Activated naive CD4-positive, alpha-beta T cell treated with anti-CD3 and anti-CD28 coated beads, Interleukin-2, amount 10 ng/mL, durations not matched to agents 7 days and 5 days (primary cell): ENCODE measurements around the gene HOXC6.
"Not testable (repeated sequence)": the region's sequence is repeated elsewhere in the genome, so short reads cannot be mapped to it uniquely, and the experiment has no call there.

ENCODE experiments used
- CTCF ChIA-PET: fragments of 350-600 bp; sonication (Branson Sonifier 250); formaldehyde crosslinking; loops from one replicate; lab custom pipeline; 2021; ENCODE audit warnings: antibody characterized with exemption; lab: Charles Lee
- DNase-seq: peaks from one replicate; pipeline ENCODE4 v3.0.0-alpha.2; 2020
- H3K27ac Mint-ChIP-seq: one replicate; pipeline ENCODE4 v1.8.0; 2021; ENCODE audit warnings: mild to moderate bottlenecking, moderate library complexity, mixed read lengths
- H3K27me3 Mint-ChIP-seq: one replicate; pipeline ENCODE4 v1.8.0; 2021; ENCODE audit warnings: mild to moderate bottlenecking, mixed read lengths
- H3K36me3 Mint-ChIP-seq: one replicate; pipeline ENCODE4 v1.8.0; 2021; ENCODE audit warnings: mixed read lengths
- H3K4me1 Mint-ChIP-seq: one replicate; pipeline ENCODE4 v1.8.0; 2021; ENCODE audit warnings: mixed read lengths
- H3K4me3 Mint-ChIP-seq: one replicate; pipeline ENCODE4 v1.8.0; 2021; ENCODE audit warnings: mild to moderate bottlenecking, moderate library complexity, mixed read lengths
- H3K9me3 Mint-ChIP-seq: one replicate; pipeline ENCODE4 v1.8.0; 2021; ENCODE audit warnings: mixed read lengths

Gene HOXC6

DNA sequence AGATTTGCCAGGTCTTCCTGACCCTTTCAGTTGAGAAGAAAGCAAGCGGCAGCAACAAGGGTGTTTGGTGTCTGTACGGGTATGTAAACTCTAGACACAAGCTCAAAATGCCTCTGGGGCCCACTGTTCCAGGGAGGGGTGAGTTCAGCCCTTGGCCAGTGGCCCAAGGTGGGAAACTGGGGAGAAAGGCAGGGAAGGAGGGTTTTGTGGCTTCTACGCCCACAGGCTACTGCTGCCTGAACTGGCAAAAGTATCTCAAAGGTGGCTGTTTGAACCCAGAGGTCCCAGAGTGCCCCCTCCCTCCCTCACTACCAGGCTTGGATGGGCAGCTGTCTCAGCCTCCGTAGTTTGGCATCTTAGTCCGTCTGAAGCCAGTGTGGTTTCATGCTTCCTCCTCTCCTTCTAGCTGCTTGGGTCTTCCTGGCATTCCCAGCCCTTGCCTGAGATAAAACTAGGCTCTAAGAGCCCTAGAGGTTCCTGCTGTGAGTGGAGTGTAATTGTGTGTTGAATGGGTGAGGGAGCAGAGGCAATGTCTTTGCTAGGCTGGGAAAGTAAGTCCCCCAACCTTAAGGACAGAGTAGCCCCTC is 10.1 kb downstream of the HOXC6 start:
- H3K4me3 Mint-ChIP-seq, result no peak overlapping the region
- H3K27ac Mint-ChIP-seq, result no peak overlapping the region
- H3K36me3 Mint-ChIP-seq, result peaks cover 1% of the 10 kb centered on the region
- DNase-seq, result no peak
- peaks cover 100% of the 10 kb centered on the region for H3K27me3 Mint-ChIP-seq
- no peaks in the 10 kb centered on the region for H3K9me3 Mint-ChIP-seq
- peaks cover 15% of the 10 kb centered on the region for H3K4me1 Mint-ChIP-seq
- CTCF ChIA-PET, result interaction anchor here (0.7 to 0.9 kb wide), 2 partner anchors 153 to 173 kb away, joined by 3 read pairs; no protein-coding TSS in a partner anchor

DNA sequence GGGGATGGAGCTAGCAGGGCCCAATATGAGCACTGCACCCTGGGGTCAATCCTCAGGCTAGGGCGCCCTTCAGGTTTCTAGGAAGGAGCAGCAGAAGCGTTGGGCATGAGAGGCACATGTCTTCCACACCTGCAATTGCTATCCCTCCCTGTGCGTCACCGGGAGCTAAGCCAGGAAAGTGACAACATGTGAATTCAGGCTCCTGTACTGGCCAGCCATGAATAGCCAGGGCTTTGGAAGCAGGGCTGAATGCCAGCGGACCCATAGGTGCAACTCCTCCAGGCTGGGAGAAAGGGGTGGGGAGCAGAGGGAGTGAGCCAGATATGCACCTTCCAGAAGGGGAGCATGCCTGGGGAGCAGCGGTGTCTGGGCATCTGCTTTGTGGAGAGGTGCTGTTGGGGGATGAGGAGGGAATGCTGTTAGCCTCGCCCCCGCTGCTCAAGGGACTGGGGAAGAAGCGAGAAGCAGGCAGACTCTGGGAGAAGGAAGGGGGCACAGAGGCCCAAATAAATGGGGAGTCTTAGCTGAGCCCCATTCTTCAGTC is 10.7 kb downstream of the HOXC6 start:
- DNase-seq, result no peak
- Mint-ChIP-seq H3K27me3 (peaks cover 100% of the 10 kb centered on the region), H3K27ac (no peak overlapping the region), H3K9me3 (no peaks in the 10 kb centered on the region), H3K4me3 (no peak overlapping the region), H3K36me3 (peaks cover 1% of the 10 kb centered on the region), H3K4me1 (peaks cover 17% of the 10 kb centered on the region)
- CTCF ChIA-PET, result no interaction called here

DNA sequence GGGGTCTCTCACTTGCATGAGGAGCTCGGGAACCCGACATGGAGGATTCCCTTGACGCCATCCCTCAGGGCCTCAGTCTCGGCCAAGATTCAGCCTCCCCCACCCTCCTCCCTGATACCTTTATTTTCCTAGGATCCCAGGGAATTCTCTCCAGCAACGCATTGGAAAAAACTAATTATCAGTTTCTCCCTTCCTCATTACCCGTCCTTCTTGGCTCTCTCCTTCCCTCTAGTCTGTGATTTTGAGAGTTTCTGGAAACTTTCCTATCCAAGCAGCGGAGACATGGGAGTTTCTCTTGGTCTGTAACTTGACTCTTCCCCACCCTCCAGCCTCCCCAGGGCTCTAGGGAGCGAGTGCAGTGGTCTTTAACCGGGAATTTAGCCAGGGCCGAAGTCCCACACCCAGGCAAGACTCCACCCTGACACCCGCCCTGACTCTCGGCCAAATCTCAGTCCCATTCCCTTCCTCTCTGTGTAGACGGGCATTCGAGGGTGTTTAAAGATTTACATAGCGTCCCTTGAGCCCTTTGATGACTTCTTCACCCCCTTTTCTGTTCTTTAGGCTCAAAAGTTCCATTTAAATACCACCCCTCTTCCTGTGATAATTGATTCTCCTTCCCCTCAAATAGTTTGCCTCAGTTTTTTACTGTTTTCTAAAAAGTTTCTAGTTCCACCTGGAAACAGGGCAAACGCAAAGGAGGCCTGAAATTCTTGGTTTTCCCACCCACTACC is 11.3 kb downstream of the HOXC6 start:
- Mint-ChIP-seq H3K27me3 (peaks cover 100% of the 10 kb centered on the region), H3K9me3 (no peaks in the 10 kb centered on the region), H3K4me3 (no peak overlapping the region), H3K36me3 (peaks cover 1% of the 10 kb centered on the region), H3K27ac (no peak overlapping the region), H3K4me1 (peaks cover 19% of the 10 kb centered on the region)
- CTCF ChIA-PET, result interaction anchor here (1.6 kb wide), 1 partner anchor 161 kb away, joined by 4 read pairs; no protein-coding TSS in a partner anchor
- DNase-seq, result no peak

DNA sequence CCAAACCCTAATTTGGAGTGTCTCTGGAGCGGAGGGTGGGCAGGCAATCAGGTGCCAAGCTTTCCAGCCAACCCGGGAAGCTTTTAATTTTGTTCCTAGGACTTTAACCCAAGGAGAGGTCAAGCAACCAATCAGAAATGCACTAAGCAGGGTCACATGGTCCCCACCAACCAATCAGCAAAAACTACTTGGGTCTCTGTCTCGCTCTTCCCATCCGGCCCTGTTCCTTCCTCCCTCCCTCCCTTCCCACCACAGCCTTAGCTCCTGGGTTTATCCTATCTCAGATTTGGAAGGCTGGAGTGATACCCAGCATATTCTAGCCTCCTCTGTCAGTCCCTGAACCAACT is 11.9 kb downstream of the HOXC6 start:
- peaks cover 1% of the 10 kb centered on the region for H3K36me3 Mint-ChIP-seq
- H3K4me3 Mint-ChIP-seq, result no peak overlapping the region
- CTCF ChIA-PET, result interaction anchor here (1.4 to 1.6 kb wide), 2 partner anchors 149 to 160 kb away, joined by 3 to 4 read pairs; partner anchors contain the start of gene SMUG1
- no peak overlapping the region for H3K27ac Mint-ChIP-seq
- no peaks in the 10 kb centered on the region for H3K9me3 Mint-ChIP-seq
- peaks cover 16% of the 10 kb centered on the region for H3K4me1 Mint-ChIP-seq
- DNase-seq, result no peak
- H3K27me3 Mint-ChIP-seq, result peaks cover 100% of the 10 kb centered on the region

DNA sequence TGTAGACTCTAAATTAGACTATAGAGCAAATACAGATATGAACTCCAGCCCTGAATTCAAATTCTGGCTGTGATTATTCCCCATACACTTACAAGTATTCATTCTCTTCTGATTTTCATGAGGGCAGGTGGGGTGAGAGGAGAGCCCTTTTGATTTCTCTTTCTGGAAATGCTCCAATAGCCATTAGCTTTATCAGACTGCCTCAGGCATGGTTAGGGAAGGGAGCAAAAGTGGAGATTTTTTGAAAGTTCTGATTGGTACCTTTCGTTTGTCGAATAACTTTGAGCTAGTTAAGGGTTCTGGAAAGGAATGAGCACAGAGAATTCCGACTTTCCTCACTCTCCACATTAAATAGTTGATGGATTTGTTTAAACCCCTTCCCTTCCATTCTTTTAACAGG is 12.4 kb downstream of the HOXC6 start:
- H3K27ac Mint-ChIP-seq, result no peak overlapping the region
- peaks cover 1% of the 10 kb centered on the region for H3K36me3 Mint-ChIP-seq
- CTCF ChIA-PET, result interaction anchor here (0.9 to 1.6 kb wide), 6 partner anchors 8 to 167 kb away, joined by 3 to 6 read pairs (median 4); partner anchors contain the start of genes HOXC5 and SMUG1
- H3K27me3 Mint-ChIP-seq, result peaks cover 97% of the 10 kb centered on the region
- H3K4me3 Mint-ChIP-seq, result no peak overlapping the region
- H3K4me1 Mint-ChIP-seq, result peaks cover 16% of the 10 kb centered on the region
- H3K9me3 Mint-ChIP-seq, result no peaks in the 10 kb centered on the region
- no peak for DNase-seq

DNA sequence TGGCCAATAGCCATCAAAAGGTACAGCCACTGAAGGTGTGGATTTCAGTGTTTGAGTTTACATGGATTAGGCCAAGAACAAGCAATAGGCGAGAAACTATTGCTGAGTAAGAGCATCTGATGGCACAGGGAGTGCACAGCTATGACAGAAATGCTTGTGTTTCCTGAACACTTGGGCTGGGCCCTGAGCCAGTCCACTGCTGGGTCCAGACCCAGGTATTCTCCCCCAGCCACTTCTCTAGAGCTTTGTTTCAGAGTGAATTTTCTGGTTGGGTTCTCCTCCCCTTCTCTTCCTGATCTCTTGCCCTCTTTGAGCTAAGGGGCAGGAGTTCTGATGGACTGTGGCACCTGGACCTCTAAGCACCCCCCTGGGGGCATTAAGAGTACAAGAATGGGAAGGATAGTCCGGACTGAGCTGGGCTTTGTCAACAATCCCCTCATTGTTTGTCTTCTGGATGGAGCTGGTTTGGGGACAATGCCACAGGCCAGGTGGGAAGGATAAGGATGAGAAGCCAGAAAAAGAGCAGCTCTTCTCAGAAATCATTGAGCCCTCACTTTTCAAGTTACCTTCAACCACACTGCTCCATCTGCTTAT is 13.0 kb downstream of the HOXC6 start:
- CTCF ChIA-PET, result interaction anchor here (0.9 to 1.6 kb wide), 6 partner anchors 8 to 166 kb away, joined by 3 to 6 read pairs (median 4); partner anchors contain the start of genes HOXC5 and SMUG1
- H3K36me3 Mint-ChIP-seq, result peaks cover 1% of the 10 kb centered on the region

DNA sequence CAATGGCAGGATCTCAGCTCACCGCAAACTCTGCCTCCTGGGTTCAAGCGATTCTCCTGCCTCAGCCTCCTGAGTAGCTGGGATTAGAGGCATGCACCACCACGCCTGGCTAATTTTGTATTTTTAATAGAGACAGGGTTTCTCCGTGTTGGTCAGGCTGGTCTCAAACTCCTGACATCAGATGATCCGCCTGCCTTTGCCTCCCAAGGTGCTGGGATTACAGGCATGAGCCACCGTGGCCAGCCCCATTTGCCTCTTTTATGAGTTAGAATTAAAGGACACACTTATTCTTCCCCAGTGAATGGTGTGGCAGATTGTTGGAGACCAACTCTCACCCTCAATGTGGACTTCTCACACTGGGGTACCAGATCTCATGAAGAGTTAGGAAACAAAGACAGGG is 13.8 kb downstream of the HOXC6 start:
- peaks cover 97% of the 10 kb centered on the region for H3K27me3 Mint-ChIP-seq
- CTCF ChIA-PET, H3K27ac Mint-ChIP-seq, DNase-seq, H3K9me3 Mint-ChIP-seq, H3K4me3 Mint-ChIP-seq, H3K36me3 Mint-ChIP-seq: not testable (repeated sequence)
- peaks cover 18% of the 10 kb centered on the region for H3K4me1 Mint-ChIP-seq

More for the DNA sequence above, 13.0 kb downstream of the HOXC6 start:
- Mint-ChIP-seq H3K4me1 (peaks cover 16% of the 10 kb centered on the region), H3K4me3 (no peak overlapping the region), H3K27me3 (peaks cover 97% of the 10 kb centered on the region), H3K27ac (no peak overlapping the region), H3K9me3 (no peaks in the 10 kb centered on the region)
- DNase-seq, result no peak

DNA sequence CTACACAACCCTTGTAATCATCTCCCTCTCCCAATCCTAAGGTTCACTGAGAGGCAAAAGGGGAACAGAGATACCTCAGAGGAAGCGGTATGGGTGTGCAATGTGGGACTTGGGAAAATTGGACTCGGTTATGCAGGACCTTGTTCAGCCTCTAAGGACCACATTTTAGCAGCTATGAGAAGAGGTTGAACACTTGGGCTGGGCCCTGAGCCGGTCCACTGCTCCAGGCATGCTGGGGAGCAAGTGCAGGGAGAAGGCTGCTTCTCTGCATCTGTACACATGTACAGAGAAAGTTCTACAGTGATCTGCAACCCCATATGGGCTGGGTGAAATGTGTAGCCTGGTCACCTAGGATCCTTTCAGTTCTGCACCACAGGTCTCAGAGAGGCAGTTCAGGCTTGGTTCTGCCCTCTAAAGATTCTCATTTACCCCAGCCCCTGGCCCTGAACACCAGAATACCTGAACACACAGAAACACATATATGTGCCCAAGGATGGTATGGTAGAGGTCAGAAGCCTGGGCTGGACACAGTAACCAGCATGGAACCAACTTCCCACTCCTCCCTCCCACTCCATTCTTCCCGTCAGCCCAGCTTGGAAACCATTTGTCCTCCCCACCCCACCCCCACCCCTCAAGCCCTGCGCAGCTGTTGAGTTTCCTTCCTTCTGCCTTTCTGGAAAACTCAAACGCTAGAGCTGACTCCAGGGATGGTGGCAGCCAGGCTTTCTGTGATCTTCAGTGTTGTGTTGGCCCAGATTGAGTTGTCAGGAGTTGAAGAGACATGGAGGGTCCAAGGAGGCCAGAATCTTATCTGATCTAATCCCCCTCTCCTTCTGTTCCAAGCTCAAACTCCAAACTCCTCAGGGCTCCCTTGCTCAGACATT is 15.0 kb downstream of the HOXC6 start:
- DNase-seq, result no peak
- Mint-ChIP-seq H3K36me3 (peaks cover 1% of the 10 kb centered on the region), H3K27ac (no peak overlapping the region), H3K4me1 (peaks cover 21% of the 10 kb centered on the region), H3K9me3 (no peaks in the 10 kb centered on the region), H3K27me3 (peaks cover 97% of the 10 kb centered on the region), H3K4me3 (no peak overlapping the region)
- CTCF ChIA-PET, result interaction anchor here (1.4 kb wide), 1 partner anchor 164 kb away, joined by 4 read pairs; no protein-coding TSS in a partner anchor

DNA sequence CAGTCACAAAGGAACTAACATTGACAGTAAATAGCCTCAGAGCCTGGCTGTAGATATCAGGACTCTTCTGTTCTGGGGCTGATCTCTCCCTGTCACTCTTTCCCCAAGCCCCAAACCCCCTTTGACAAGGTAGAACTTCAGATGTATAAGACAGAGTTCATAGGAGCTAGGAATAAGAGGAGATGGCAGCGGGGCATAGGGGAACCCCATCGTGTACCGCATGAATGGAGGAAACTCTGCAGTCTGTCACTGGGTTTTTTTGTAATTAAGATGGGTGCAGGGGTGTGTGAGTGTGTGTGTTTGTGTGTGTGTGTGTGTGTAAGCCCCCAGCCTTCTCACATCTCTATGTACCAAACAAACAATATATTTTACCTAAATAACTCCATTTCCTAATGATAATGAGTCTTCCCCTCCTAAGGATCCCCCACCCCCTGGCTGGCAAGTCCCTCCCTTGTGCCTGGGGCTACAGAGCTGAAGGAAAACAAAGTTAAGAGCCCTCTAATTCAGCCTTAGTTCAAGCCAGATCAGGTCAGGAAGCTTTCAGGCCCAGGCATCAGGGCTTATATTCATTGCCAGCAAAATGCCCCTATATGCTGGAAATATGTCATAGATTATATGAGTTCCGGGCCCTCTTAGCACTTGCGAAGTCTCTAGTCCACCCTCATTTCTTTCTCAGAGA is 16.3 kb downstream of the HOXC6 start:
- no peak overlapping the region for H3K27ac Mint-ChIP-seq
- peaks cover 21% of the 10 kb centered on the region for H3K4me1 Mint-ChIP-seq
- CTCF ChIA-PET, result interaction anchor here (1.3 to 1.5 kb wide), 2 partner anchors 14 to 163 kb away, joined by 3 to 4 read pairs; no protein-coding TSS in a partner anchor
- no peak overlapping the region for H3K4me3 Mint-ChIP-seq
- peaks cover 97% of the 10 kb centered on the region for H3K27me3 Mint-ChIP-seq
- no peaks in the 10 kb centered on the region for H3K36me3 Mint-ChIP-seq
- DNase-seq, result no peak
- no peaks in the 10 kb centered on the region for H3K9me3 Mint-ChIP-seq

DNA sequence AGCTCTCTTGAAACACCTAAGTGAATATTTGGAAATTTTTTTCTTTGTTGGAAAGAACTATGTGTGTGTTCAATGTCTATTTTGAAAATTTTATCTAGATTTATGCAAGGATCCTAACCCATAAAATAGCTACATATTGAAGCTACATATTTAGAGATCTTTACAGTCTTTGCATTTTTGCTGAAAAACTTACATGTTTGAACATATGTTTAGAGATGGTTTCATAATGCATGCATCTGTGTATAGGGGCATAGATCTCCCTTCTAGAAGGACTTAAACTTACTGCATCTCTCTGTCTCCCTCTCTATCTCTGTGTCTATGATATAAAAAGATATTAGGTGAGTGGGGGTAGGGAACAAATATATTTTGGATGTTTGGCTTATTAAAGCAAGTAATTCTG is 17.2 kb downstream of the HOXC6 start:
- Mint-ChIP-seq H3K36me3 (no peaks in the 10 kb centered on the region), H3K9me3 (no peaks in the 10 kb centered on the region), H3K4me1 (peaks cover 28% of the 10 kb centered on the region), H3K4me3 (no peak overlapping the region), H3K27ac (no peak overlapping the region), H3K27me3 (peaks cover 97% of the 10 kb centered on the region)
- CTCF ChIA-PET, result interaction anchor here (1.3 to 1.5 kb wide), 2 partner anchors 15 to 162 kb away, joined by 3 to 4 read pairs; no protein-coding TSS in a partner anchor
- no peak for DNase-seq

DNA sequence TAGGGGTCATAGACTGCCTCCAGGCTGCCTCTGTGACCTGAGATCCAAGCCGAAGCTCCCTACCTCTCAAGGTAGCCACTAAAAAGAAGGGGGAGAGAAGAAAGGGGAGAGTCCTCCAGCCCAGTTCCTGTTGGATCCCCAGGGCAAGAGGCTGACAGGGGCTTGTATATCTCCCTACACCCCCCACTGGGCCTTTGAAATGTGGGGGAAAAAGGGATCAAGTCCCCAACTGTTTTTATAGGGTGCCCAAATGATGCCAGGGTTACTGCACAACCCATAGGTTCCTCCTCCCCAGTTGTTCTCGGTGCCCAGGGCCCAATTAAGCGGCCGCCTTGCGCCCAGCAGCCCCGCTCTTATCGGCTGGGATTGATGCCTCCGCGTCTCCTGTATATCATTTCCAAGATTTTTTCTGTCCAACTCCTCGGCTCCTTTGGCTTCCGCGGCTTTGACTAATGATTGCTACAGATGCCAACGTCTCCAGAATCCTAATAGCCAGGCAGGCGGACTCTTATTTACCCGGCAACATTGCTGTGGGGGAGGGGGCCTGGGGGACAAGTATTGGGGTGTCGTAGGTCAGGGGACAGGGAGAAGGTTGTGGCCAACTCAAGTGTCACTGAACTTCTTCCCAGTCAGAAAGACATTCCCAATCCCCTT is 17.8 kb downstream of the HOXC6 start:
- H3K27me3 Mint-ChIP-seq, result peaks cover 97% of the 10 kb centered on the region
- CTCF ChIA-PET, result interaction anchor here (1.3 to 1.5 kb wide), 2 partner anchors 16 to 162 kb away, joined by 3 to 4 read pairs; no protein-coding TSS in a partner anchor
- no peaks in the 10 kb centered on the region for H3K36me3 Mint-ChIP-seq
- H3K4me3 Mint-ChIP-seq, result no peak overlapping the region
- no peaks in the 10 kb centered on the region for H3K9me3 Mint-ChIP-seq
- peaks cover 31% of the 10 kb centered on the region for H3K4me1 Mint-ChIP-seq
- no peak overlapping the region for H3K27ac Mint-ChIP-seq
- no peak for DNase-seq

DNA sequence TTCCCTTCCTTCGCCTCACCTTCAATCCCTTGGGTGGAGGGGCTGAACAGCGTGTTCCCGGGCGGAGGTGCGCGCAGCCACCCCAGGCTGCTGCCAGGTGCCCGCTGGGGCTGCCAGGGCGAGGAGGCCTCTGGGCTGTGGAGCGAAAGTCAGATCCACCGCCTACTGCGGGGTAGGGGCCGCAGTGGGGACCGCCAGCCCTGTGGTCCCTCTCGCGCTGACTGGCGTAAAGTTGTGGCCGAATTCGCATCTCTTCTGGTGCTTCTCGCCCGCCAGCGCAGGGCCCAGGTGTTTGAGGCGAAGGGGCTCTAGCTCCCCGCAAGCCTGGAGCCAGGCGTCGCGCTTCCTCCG is 18.5 kb downstream of the HOXC6 start:
- no peak for DNase-seq
- CTCF ChIA-PET, result no interaction called here
- Mint-ChIP-seq H3K36me3 (no peaks in the 10 kb centered on the region), H3K9me3 (no peaks in the 10 kb centered on the region), H3K27me3 (peaks cover 97% of the 10 kb centered on the region), H3K4me1 (peaks cover 31% of the 10 kb centered on the region), H3K27ac (no peak overlapping the region), H3K4me3 (no peak overlapping the region)
